ENCODE data around the gene CSNK1A1L.

GRCh38 chr13:37118016-37118415, 12.6 kb upstream of the CSNK1A1L start:
- TF ChIP-seq EZH2phosphoT487 (IDR thresholded peaks at IDR 0.05; ENCODE audit: low read depth) (no peak), CTCF (IDR thresholded peaks at IDR 0.05; ENCODE audit: low read depth, low read length) (no peak)

Measured in OCI-LY3 (cell line).